Mucosa of descending colon (tissue), 3 donors: ENCODE data around the gene IGF2BP3. TPM values are rescaled to one million over a fixed set of nuclear protein-coding genes. Genes with fewer than 3 reads are reported as not detected.
A peak's percentile ranks its signal among the peaks of the same experiment; 100 is the strongest.

ENCODE experiments used
- ATAC-seq: fragments of 200-7000 bp; cut with Tn5 transposase; one replicate; pipeline ENCODE4 v1.9.1; 2020; ENCODE audit warnings: mild to moderate bottlenecking, moderate library complexity
- DNase-seq, 3 donors: peaks; one replicate each; pipeline ENCODE4 v3.0.0-alpha.2; 2020
- H3K36me3 ChIP-seq: fragments of 200-600 bp; one replicate; pipeline ENCODE4 v1.8.0; 2021; ENCODE audit warnings: low read depth, mild to moderate bottlenecking
- H3K4me1 ChIP-seq: fragments of 200-600 bp; one replicate; pipeline ENCODE4 v1.8.0; 2021; ENCODE audit warnings: low read depth, mild to moderate bottlenecking
- H3K4me3 ChIP-seq: fragments of 200-600 bp; one replicate; pipeline ENCODE4 v1.8.0; 2021; ENCODE audit warnings: mild to moderate bottlenecking
- H3K9me3 ChIP-seq: fragments of 200-600 bp; one replicate; pipeline ENCODE4 v1.8.0; 2021; ENCODE audit warnings: mild to moderate bottlenecking
- intact Hi-C, 2 donors: fragments of 100-400 bp; cut with DNase I in 1 of 2; cut with micrococcal nuclease in 1 of 2; formaldehyde crosslinking; loops; one replicate each; pipeline versions ENCODE4 v1.11.0 to v1.11.1; 2022; cut with DNase I, micrococcal nuclease
- total RNA-seq, 3 donors: library from RNA; stranded (reverse); fragmentation: NEBNext Ultra II Directional in 2 of 3; extraction: Animal tissue kit (Norgen Biotek cat#: 25700) in 2 of 3; gene quantifications; one replicate each; pipeline versions ENCODE4 v1.2.1 to v1.2.4, GENCODE V29; 2021 to 2023
- TF ChIP-seq, protein P1 (sequence below): fragments of 200-600 bp; IDR thresholded peaks from one replicate; pipeline ENCODE4 v1.8.0; 2022; ENCODE audit warnings: antibody characterized with exemption, mild to moderate bottlenecking
- donor health status: DM: no; HTN: no; CAD: no; lungs with moderate emphysema.
- donor health status: DM: no; HTN: no; CAD: no.
- donor health status: DM: no; HTN: yes; CAD: no.

IGF2BP3 gene
- total RNA-seq, 3 donors from 2014 or later = 0.79 TPM; not detected in 2

DNA sequence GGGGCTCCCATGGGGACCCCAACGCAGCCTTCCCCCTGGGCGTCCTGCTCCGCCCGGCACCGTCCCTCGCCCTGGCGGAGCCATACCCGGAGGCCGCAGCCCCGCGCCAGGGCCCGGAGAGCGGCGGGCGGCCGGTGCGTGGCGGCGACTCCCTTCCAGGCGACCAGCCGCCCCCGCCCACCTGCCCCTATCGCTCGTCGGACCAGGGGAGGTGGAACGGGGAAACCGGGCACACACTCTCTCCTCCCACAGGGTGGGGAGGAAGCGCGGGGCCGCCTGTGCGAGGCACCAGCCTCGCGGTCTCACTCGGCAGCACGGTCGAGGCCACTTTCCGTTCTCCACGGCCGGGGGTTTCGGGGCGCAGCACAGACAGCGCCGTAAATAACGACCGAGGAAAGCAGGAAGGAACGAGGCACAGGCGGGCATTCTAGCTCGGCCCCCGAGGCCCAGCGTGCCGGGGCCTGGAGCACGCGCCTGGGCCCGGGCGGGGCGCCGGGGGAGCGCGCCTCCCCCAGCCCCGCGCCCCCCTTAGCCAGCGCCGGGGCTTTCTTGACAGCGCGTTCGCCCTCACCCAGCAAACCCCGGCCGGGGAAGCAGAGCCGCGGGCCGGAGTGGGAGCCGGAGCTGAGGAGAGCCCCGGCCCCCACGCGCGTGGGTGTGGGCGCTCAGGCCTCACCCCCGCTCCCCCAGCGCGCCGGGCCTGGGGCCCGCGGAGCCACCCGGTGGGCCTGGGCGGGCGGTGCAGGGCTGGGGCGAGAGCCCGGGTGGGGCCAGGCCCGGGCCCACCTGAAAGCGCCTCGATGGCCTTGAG is 936 bp downstream of the IGF2BP3 start:
- ATAC-seq = peak; percentile 3
- Histone ChIP-seq H3K4me3 (no peak overlapping the region), H3K36me3 (no peaks in the 10 kb centered on the region), H3K9me3 (no peaks in the 10 kb centered on the region), H3K4me1 (peaks cover 49% of the 10 kb centered on the region)
- DNase-seq = peak in 1 of 3 donors; percentile 28
- TF ChIP-seq, protein P1, sequence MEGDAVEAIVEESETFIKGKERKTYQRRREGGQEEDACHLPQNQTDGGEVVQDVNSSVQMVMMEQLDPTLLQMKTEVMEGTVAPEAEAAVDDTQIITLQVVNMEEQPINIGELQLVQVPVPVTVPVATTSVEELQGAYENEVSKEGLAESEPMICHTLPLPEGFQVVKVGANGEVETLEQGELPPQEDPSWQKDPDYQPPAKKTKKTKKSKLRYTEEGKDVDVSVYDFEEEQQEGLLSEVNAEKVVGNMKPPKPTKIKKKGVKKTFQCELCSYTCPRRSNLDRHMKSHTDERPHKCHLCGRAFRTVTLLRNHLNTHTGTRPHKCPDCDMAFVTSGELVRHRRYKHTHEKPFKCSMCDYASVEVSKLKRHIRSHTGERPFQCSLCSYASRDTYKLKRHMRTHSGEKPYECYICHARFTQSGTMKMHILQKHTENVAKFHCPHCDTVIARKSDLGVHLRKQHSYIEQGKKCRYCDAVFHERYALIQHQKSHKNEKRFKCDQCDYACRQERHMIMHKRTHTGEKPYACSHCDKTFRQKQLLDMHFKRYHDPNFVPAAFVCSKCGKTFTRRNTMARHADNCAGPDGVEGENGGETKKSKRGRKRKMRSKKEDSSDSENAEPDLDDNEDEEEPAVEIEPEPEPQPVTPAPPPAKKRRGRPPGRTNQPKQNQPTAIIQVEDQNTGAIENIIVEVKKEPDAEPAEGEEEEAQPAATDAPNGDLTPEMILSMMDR = no peak
- intact Hi-C loops = no loop called here

DNA sequence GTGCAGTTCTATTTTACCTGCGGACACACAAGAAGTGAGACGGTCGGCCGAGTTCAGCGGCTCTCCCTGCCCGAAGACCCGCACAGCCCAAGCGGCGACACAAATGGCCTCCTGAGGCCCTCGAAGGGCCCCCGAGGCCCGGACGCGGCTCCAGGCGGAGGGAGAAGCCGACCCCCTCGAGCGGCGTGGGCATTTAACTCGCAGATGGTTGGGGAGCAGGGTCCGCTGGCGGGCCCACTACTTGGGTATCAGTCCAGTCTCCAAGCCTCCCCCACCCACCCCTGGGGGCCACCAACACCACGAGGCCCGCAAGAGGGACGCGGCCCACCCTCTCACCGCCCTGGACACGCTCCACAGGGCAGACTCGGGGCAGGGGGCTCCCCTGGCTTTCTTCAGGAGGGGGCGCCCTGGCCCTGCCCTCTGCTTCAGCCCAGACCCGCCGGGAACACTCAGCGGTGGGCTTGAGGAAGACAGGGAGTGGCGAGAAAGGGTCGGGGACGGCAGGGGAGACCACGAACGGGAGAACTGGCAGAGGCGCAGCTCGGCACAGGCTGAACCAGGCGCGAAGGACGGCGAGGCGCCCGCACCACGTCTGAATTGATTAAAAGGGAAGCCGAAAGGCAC is 1.7 kb downstream of the IGF2BP3 start:
- H3K36me3 ChIP-seq = no peaks in the 10 kb centered on the region
- no peak overlapping the region for H3K4me3 ChIP-seq
- no peaks in the 10 kb centered on the region for H3K9me3 ChIP-seq
- DNase-seq (no peak), ATAC-seq (no peak)
- TF ChIP-seq, protein P1 = no peak
- H3K4me1 ChIP-seq = peaks cover 42% of the 10 kb centered on the region
- intact Hi-C loops = no loop called here

DNA sequence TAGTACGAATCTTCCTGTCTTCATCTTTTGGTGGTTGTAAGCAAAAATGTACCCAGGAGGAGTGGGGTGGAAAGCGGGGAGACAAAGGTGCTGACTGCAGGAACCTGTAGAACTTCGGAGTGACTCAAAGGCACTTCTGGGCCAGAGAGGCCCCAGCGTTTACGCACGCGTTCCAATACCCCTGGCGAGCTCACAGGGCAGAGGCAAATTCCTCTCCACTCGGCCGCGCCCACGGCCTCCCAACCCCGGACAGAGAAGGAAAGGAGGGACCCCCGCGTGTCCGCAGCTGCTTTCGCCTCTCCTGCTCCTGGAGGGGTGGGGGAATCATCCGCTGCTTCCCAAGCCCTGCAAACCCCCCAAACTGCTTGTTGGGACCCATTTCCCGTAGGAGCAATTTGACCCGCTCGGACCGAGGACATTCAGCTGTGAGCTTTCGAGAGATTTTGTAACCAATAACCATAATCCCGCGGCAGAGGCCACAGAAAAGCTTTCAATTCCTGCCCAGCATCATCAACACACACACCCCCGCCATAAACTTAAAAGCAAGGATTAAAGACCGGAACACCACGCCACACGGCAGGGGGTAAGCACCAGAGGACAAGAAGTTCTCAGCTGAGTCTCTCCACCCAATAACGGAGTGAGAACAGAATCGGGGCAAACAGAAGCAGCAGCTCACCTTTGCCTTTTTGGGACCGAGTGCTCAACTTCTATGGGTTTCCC is 2.3 kb downstream of the IGF2BP3 start:
- DNase-seq = no peak
- no peaks in the 10 kb centered on the region for H3K36me3 ChIP-seq
- H3K4me1 ChIP-seq = peaks cover 36% of the 10 kb centered on the region
- TF ChIP-seq, protein P1 = no peak
- H3K9me3 ChIP-seq = no peaks in the 10 kb centered on the region
- intact Hi-C loops = no loop called here
- no peak overlapping the region for H3K4me3 ChIP-seq
- ATAC-seq = no peak

DNA sequence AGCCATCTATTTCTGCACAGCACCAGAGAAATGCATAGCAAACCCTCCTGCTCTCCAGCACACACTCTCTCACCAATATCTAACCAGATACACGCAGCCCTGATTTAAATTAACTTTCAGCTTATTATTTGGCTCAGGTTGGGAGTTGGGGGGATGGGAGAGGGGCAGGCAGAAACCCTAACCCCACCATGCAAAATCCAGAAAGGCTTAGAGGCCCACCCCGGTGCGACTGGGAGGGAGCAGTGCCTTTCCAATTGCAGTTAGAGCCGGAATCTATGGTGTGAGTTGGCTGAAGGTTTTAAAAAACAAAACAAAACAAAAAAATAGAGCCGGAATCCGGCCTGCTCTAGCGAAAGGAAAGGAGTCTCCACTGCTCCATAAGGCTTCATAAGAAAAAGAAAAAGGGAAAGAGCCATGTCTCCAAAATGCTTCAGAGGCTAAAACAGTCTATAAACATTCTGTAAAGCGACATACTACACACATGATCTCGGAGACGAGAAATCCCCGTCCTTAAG is 2.9 kb downstream of the IGF2BP3 start:
- intact Hi-C loops = no loop called here
- no peak overlapping the region for H3K4me3 ChIP-seq
- TF ChIP-seq, protein P1 = no peak
- no peaks in the 10 kb centered on the region for H3K36me3 ChIP-seq
- no peaks in the 10 kb centered on the region for H3K9me3 ChIP-seq
- no peak for DNase-seq
- no peak for ATAC-seq
- peaks cover 36% of the 10 kb centered on the region for H3K4me1 ChIP-seq

DNA sequence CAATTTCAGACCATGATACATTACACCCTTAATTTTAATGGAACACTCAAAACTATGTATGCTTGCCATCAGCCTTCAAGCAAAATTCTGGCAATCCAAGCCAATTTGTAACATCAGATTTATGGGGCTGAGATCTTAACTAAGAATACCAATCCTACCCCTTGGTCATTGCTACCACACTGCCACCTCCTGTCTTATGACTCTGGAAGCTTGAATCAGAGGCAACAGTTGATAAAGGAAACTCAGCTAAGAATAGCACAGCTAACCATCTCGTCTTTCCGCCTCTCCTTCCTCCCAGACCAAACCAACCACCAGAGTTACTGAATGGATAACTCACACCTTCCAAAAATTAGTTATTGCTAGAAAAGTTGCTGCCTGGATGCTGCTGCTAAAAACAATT is 7.4 kb downstream of the IGF2BP3 start:
- Histone ChIP-seq H3K4me3 (no peak overlapping the region), H3K9me3 (no peaks in the 10 kb centered on the region), H3K4me1 (peaks cover under 1% of the 10 kb centered on the region), H3K36me3 (no peaks in the 10 kb centered on the region)
- intact Hi-C loops = no loop called here
- TF ChIP-seq, protein P1 = no peak
- DNase-seq = peak in 1 of 3 donors; percentile 18
- ATAC-seq = no peak
